Measurements from ENCODE around the gene AKT1S1.

GRCh38 chr19:49888510-49888824 is 11.3 kb upstream of the AKT1S1 start:
- no peak for TF ChIP-seq GATA3 (IDR thresholded peaks at IDR 0.05; ENCODE audit: low read depth, low read length)
- no peak for TF ChIP-seq GATA2 (IDR thresholded peaks at IDR 0.05; ENCODE audit: low read depth, low read length)
